Measurements from ENCODE around the gene DNAJB9. TPM values are rescaled to one million over a fixed set of nuclear protein-coding genes. Genes with fewer than 3 reads are reported as not detected.

DNAJB9 gene
- total and polyA plus RNA-seq, 9 of the 15 experiments (the other 6 are each of a cell fraction or from before 2014, with no cell fraction given): 4.3 to 34.2 (median 9.6) TPM

DNA sequence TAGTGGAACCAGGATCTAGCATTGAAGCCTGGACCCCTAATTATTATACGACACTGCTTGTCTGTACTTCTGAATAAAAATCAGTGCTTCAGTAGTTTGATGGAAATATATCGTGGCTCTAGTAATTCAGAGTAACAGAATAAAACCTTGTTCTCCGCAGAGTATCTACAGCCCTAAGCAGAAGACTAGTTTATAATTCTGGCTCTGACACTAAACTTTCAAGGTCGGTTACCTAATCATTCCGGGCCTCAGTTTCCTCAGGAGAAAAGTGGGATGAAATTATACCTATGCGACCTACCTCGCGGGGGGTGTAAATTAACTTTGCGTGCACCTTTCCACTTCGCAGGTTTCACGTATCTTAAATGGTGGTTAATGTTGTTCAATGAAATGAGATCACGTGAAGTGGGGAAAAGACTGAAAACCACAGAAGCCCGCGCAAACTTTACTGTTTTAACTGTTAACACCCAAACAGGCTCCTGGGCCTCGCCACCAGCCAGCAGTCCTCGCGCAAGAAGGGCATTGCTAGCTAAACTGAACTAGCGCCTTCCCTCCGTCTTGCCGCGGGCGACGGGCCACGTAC, 783 bp upstream of the DNAJB9 start (continued):
- TF ChIP-seq ZNF165 (CRISPR knock-in tag; IDR thresholded peaks at IDR 0.05; ENCODE audit: borderline replicate concordance) (0 out of 2 replicates have a peak, but pooled peaks have one; percentile 83), ZC3H8 (IDR thresholded peaks at IDR 0.05) (no peak), PHB2 (IDR thresholded peaks at IDR 0.05; ENCODE audit: low read depth) (0 out of 2 replicates have a peak, but pooled peaks have one; percentile 23), RAD21 (CRISPR knock-in tag; conservative IDR thresholded peaks at IDR 0.05 in 1 of 2, IDR thresholded peaks at IDR 0.05 in 1 of 2) (peak in 1 of 2 experiments; percentile 19; a peak in 1 of 4 replicates), BRF2 (IDR thresholded peaks at IDR 0.05; ENCODE audit: borderline replicate concordance, insufficient read depth, insufficient read length) (no peak), RBM39 (optimal IDR thresholded peaks at IDR 0.05; ENCODE audit: low read depth, low read length) (peak; percentile 49), RAD51 (IDR thresholded peaks at IDR 0.05; ENCODE audit: borderline replicate concordance, low read depth) (peak; percentile 55; the same call in 1 of the 2 replicates), HDAC3 (IDR thresholded peaks at IDR 0.05; ENCODE audit: borderline replicate concordance, partially characterized antibody) (peak; percentile 15), CHD1 (IDR thresholded peaks at IDR 0.05; ENCODE audit: low read length) (peak; percentile 88), GTF2F1 (IDR thresholded peaks at IDR 0.05; ENCODE audit: low read depth, low read length) (no peak; the same call in 1 of the 2 replicates), ZNF561 (CRISPR knock-in tag; conservative IDR thresholded peaks at IDR 0.05) (no peak), TCF7 (IDR thresholded peaks at IDR 0.05; ENCODE audit: borderline replicate concordance) (no peak), KLF1 (tag; IDR thresholded peaks at IDR 0.05) (no peak), GTF2A2 (tag; IDR thresholded peaks at IDR 0.05) (no peak; the same call in 1 of the 2 replicates), ZNF584 (CRISPR knock-in tag; IDR thresholded peaks at IDR 0.05; ENCODE audit: low read depth) (no peak), ZNF76 (CRISPR knock-in tag; IDR thresholded peaks at IDR 0.05; ENCODE audit: borderline replicate concordance) (peak; percentile 57; the same call in 1 of the 2 replicates), ZFX (CRISPR knock-in tag; IDR thresholded peaks at IDR 0.05) (no peak), LARP7 (IDR thresholded peaks at IDR 0.05) (no peak), ZNF583 (CRISPR knock-in tag; IDR thresholded peaks at IDR 0.05) (peak; percentile 31; the same call in 1 of the 2 replicates), ETV5 (CRISPR knock-in tag; IDR thresholded peaks at IDR 0.05; ENCODE audit: low read depth) (no peak), NEUROD1 (IDR thresholded peaks at IDR 0.05; ENCODE audit: borderline replicate concordance, low read depth, low read length, partially characterized antibody) (peak; percentile 18)
- TF ChIP-seq, protein P1, sequence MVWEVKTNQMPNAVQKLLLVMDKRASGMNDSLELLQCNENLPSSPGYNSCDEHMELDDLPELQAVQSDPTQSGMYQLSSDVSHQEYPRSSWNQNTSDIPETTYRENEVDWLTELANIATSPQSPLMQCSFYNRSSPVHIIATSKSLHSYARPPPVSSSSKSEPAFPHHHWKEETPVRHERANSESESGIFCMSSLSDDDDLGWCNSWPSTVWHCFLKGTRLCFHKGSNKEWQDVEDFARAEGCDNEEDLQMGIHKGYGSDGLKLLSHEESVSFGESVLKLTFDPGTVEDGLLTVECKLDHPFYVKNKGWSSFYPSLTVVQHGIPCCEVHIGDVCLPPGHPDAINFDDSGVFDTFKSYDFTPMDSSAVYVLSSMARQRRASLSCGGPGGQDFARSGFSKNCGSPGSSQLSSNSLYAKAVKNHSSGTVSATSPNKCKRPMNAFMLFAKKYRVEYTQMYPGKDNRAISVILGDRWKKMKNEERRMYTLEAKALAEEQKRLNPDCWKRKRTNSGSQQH (CRISPR knock-in tag; IDR thresholded peaks at IDR 0.05): 0 out of 2 replicates have a peak, but pooled peaks have one; percentile 13
- TF ChIP-seq, protein P2, sequence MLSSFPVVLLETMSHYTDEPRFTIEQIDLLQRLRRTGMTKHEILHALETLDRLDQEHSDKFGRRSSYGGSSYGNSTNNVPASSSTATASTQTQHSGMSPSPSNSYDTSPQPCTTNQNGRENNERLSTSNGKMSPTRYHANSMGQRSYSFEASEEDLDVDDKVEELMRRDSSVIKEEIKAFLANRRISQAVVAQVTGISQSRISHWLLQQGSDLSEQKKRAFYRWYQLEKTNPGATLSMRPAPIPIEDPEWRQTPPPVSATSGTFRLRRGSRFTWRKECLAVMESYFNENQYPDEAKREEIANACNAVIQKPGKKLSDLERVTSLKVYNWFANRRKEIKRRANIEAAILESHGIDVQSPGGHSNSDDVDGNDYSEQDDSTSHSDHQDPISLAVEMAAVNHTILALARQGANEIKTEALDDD (IDR thresholded peaks at IDR 0.05): peak; percentile 69
- TF ChIP-seq, protein P3, sequence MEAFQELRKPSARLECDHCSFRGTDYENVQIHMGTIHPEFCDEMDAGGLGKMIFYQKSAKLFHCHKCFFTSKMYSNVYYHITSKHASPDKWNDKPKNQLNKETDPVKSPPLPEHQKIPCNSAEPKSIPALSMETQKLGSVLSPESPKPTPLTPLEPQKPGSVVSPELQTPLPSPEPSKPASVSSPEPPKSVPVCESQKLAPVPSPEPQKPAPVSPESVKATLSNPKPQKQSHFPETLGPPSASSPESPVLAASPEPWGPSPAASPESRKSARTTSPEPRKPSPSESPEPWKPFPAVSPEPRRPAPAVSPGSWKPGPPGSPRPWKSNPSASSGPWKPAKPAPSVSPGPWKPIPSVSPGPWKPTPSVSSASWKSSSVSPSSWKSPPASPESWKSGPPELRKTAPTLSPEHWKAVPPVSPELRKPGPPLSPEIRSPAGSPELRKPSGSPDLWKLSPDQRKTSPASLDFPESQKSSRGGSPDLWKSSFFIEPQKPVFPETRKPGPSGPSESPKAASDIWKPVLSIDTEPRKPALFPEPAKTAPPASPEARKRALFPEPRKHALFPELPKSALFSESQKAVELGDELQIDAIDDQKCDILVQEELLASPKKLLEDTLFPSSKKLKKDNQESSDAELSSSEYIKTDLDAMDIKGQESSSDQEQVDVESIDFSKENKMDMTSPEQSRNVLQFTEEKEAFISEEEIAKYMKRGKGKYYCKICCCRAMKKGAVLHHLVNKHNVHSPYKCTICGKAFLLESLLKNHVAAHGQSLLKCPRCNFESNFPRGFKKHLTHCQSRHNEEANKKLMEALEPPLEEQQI (IDR thresholded peaks at IDR 0.05): no peak

Measured in K562 (cell line).